Activated CD4-positive, alpha-beta T cell treated with anti-CD3 and anti-CD28 coated beads for 24 hours (primary cell): Measurements from ENCODE around the gene OSBPL1A.

Experiments used
- DNase-seq, 2 donors: peaks; one replicate each; pipeline ENCODE4 v3.0.0-alpha.2; 2020; ENCODE audit warnings: low read depth in 2 of 2

Gene OSBPL1A

DNA sequence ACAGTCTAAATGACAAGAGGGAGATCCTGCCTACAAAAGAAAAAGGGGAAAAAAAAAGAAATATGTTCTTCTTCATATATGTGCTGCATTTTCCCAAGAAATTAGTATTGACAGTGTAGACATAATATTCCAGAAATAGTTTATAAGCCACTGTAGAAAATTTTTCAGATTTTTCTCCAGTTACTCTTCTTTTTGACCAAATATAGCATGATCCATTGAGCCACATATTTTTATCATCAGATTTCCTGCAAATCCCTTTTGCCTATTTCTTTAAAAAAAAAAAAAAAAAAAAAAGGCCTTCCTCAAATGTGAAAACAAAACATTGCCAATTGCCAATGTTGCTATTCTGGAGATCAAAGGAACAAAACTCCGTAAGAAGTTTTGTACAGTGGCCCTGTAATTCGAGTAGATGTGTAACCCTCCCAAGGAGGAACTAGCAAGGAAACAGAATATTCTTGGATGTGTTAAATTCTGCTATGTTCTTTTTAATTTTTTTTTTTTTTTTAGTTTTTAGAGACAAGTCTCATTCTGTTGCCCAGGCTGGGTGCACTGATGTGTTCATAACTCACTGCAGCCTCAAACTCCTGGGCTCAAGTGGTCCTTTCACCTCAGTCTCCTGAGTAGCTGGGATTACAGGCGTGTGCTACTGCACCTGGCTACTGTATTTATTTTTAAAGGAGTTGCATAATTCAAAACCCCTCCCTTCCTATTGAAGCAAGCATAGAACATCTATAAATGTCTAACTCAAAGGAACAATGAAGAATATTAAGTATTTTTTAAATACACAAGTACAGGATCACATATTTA lies 271.3 kb downstream of the OSBPL1A start:
- no peak for DNase-seq

GRCh38 chr18:24121625-24122024 lies 276.0 kb downstream of the OSBPL1A start:
- no peak for DNase-seq

DNA sequence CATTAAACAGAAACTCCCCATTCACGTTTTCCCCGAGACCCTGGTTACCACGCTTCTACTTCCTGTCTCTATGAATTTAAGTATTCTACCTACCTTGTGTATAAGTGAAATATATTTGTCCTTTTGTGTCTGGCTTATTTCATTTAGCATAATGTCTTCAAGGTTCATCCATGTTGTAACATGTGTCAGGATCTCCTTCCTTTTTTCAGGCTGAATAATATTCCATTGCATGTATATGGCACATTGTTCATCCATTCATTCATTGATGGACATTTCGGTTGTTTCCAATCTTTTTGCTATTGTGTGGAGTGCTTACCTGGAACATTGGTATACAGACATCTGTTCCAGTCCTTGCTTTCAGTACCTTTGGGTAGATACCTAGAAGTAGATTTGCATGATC lies 276.9 kb downstream of the OSBPL1A start:
- DNase-seq = no peak

GRCh38 chr18:24118750-24119577 lies 278.7 kb downstream of the OSBPL1A start:
- DNase-seq = peak; percentile 70 to 71

DNA sequence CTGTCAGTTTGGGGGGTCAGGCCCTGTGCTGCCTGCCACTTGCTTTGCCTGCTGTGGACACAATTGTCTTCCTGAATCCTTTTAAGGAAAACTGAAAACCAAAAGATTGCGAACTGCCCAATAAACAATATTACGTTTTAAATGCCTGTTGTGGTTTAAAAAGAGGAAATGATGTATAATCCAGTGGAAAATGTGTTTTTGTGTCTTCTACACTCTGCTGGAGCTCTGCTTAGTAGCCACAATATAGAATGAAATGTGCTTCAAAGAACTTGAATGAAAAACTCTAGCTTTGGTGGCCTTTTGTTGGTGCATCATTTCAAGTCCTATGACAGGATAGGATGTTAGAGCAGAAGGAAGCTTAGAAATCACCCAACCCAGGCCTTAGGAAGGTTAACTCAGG lies 282.0 kb downstream of the OSBPL1A start:
- no peak for DNase-seq

GRCh38 chr18:24114924-24115549 lies 282.6 kb downstream of the OSBPL1A start:
- no peak for DNase-seq

GRCh38 chr18:24112874-24113615 lies 284.6 kb downstream of the OSBPL1A start:
- DNase-seq = peak in 1 of 2 donors; percentile 4

DNA sequence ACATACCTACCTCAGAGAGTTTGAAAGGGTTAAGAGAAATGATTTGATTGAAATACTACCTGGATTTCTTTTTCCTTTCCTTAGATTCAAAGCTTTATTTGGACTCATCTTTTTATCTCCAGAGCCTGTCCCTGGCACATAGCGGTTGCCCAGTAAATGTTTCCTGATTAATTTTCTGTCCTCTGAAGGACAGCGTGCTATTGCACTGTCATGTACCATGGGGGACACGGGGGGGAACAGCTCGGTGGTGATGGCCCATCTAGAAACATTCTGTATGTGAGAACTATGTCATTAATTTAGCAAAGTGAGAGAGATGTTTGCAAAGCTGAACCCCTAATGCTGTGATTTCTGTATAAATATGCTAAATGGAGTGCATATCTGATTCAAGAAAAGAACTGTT lies 285.2 kb downstream of the OSBPL1A start:
- no peak for DNase-seq
